HG02588 (cell line): ENCODE data around the gene ENPP1.
"Not testable (repeated sequence)": the region's sequence is repeated elsewhere in the genome, so short reads cannot be mapped to it uniquely, and the experiment has no call there.

ENCODE experiments used
- ATAC-seq: cut with Tn5 transposase; IDR thresholded peaks from one replicate; pipeline ENCODE4 v1.9.1; 2021; ENCODE audit warnings: mild to moderate bottlenecking, moderate library complexity; ENCODE audit not compliant: unreplicated experiment

ENPP1 gene

GRCh38 chr6:131828080-131828479 lies 20.3 kb downstream of the ENPP1 start:
- ATAC-seq: no peak

DNA sequence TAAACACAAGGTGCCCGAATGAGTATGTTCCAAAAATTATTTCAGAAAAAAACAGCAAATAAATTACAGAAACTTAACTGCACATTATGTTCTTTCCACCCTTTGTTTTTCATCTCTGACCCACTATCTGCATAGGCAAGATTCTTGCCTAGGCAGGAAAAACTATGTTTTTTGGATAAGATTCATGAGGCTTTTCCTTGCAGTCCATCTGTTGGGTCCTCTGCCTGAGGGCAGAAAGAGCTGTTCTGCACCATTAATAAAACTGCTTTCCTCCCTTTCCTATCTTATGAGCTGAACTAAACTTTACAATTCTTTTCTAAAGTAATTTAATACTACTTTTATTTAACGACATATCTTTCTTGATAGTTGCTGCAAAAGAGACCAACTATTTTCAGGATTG lies 21.1 kb downstream of the ENPP1 start:
- ATAC-seq: no peak

- no peak for ATAC-seq
Observed at GRCh38 chr6:131831392-131831791, 23.6 kb downstream of the ENPP1 start.

- no peak for ATAC-seq
Observed at GRCh38 chr6:131831886-131832285, 24.1 kb downstream of the ENPP1 start.

DNA sequence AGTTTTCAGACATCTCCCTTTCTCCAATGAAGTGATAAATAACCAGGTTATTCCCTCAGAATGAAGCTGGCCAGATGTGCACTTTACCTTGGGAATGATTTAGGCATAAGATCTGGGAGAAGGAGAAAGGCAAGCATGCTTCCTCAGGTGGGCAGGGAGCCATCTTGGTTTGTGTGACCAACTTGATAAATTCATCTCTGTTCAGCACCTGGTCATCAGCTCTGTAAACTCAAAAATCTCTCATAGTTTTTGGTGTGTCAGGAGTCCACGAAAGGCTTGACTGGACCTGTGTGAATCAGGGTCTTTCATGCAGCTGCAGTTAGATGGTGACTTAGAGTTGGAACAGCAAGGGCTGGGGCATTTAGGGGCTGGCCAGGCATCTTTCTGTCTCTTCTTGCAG lies 24.5 kb downstream of the ENPP1 start:
- ATAC-seq: no peak

DNA sequence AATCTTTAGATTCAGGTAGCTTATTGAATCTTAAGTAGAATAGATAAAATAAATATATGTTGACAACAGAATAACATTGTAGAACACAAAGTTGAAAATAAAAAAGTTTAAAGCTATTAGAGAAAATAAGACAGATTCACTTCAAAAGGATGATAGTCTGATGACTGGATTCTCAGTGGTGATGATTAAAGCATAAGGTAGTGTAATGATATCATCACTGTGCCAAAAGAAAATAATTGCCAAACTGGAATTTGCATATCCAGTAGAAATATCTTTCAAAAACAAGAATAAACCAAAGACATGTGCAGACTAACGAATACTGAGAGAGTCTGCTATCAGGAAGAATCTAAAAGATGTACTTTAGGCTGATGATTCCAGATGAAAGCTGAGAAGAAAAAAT lies 30.2 kb downstream of the ENPP1 start:
- ATAC-seq: no peak

DNA sequence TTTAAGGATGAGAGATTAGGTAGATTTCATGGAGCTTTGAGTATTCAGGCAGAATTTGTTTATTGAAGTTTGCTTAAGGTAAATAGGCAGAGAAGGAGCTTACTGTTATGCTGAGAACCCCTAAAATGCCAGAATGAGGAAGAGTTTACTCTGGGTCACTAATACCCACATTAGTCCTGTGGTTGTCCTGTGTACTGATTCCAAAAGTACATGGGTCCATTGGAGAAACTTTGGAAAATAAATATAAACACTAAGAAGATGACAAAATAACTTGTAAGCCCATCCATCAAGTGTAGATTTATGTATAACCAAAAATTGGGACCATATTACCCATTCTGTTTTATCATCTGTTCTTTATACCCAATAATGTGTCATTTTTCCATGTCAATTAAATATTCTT lies 31.6 kb downstream of the ENPP1 start:
- no peak for ATAC-seq

DNA sequence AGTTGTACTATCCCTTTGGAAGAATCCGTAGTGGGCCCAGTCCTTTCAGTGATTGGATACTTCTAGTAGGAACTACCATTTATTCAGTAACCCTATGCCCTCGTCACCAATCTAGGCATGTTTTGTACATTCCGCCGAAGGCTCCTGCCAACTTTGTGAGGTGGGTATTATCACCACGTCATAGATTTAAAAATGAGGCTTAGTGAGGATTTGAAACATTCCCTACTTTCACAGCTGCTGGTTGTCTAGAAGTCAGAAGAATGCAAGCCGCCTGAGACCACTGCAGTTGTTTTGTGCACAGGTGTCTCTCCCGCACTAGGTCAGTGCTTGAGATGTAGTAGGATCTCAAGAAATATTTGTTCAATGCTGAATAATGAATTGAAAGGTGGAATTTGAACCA lies 32.6 kb downstream of the ENPP1 start:
- ATAC-seq: no peak

DNA sequence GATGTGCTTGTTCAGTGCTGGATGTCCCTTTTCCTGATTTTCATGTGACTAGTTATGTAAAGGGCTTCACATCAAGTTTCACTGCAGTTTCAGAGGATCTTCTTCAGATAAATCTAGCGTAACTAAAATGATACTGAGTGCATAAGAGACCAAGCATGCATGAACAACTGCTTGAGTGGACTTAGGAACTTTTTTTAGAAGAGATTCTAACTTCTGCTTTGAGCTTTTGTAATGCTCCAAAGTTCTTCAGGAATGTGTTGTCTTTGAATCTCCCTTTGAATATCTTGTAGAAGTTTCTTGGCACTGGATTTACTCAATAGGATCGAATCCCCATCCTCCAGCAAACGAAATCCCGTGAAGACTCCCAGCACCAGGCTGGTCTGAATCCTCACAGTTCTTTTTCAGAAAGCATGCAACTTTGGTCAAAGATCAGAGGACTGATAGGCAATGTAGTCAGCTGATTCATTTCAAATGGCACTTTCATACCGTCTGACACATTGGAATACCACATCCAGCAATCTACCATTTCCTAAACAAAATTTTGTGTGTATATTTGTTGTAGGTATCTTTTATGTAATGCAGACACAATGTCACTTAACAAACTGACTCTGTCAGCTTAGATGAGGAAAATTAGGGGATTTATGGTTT lies 33.2 kb downstream of the ENPP1 start:
- no peak for ATAC-seq

DNA sequence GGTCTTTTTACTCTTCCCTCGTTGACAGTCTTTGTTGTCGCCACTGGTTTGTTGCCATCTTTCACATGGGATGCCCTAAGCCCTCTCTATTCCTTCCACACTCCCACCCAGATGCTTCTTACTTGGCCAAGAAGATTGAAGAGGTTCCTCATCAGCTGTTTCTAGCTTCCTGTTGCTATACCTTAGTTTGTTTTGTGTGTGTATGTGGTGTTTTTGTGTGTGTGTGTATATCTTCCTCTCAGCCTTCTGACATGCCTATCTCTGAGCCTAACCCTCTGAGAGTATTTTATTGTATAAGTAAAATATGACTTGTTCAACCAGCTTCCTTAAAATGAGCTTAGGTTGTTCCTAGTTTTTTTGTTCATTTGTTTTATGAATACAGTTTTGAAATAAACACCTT lies 35.9 kb downstream of the ENPP1 start:
- ATAC-seq: no peak

GRCh38 chr6:131844243-131844841 lies 36.5 kb downstream of the ENPP1 start:
- no peak for ATAC-seq

GRCh38 chr6:131846023-131846663 lies 38.3 kb downstream of the ENPP1 start:
- no peak for ATAC-seq

GRCh38 chr6:131846905-131847304 lies 39.1 kb downstream of the ENPP1 start:
- ATAC-seq: no peak

DNA sequence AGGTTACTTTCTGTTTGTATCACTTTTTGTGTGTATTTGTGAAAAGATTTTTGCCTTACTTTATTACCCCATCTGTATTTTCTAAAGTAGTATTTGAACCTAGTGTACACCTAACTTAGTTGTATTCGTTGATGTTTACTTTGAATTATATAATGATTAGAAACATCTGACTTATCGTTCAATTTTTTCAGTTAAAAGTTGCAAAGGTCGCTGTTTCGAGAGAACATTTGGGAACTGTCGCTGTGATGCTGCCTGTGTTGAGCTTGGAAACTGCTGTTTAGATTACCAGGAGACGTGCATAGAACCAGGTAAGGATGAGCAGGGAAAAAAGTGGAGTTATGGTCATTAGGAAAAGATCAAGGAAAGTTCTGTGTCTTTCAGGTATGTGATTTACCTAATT lies 42.0 kb downstream of the ENPP1 start:
- ATAC-seq: no peak

DNA sequence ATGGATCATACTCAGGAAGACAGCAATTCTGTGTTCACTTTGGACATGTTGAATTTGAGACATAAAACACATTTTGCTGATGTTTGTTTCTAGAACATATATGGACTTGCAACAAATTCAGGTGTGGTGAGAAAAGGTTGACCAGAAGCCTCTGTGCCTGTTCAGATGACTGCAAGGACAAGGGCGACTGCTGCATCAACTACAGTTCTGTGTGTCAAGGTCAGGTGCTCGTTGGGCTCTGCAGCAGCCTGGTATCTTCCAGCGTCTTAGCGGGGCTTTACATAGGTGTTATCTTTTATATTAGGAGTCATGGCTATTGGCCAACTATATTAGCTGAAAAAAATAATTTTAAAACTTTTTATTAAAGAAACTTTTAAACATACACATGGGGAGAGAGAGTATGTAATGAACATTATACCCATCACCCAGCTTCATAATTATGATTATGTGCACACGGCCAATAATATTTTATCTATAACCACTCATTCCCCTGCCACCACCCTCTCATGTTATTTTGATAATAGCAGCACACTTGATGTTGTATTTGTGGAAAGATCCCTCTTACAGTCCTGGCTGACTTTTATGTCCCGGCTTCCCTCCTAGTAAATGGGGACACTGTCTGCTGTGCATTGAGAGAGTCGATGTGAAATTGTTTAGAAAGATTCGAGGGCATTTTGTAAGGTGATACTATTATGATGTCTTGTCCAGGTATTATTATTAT lies 43.4 kb downstream of the ENPP1 start:
- no peak for ATAC-seq

GRCh38 chr6:131852200-131852599 lies 44.4 kb downstream of the ENPP1 start:
- ATAC-seq: no peak

DNA sequence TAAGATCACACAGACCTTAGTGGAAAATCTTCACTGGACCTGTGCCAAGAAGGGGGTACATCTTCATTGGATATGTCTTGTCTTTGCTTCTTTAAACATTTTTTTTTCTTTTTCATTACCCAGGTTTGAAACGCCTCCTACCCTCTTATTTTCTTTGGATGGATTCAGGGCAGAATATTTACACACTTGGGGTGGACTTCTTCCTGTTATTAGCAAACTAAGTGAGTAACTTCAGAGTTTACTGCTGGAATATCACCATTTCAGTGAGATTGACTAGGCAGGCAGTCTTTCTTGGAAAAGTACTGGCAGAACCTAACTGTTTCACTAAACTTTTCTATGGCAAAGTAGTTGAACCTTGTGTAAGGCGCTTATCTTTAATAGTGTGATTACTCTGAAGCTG lies 47.0 kb downstream of the ENPP1 start:
- ATAC-seq: no peak

GRCh38 chr6:131858765-131859415 lies 51.1 kb downstream of the ENPP1 start:
- ATAC-seq: no peak

DNA sequence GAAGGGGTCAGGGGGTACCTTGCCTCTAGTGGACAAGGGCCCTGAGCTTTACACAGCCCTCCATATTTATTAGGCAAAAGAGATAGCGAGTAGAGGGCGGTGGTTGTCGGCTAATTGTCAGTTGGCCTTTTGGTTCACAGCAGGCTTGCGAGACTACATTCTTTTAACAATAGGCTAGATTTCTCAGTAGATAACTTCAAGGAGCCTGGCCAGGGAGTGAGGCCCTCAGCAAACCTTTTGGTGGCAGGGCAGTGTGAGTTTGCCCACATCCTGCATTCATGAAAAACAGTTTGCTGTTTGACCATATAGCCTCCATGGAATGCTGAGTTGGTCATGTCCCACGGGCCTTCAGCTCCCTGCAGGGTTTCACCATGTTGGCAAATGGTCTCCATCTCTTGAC lies 51.8 kb downstream of the ENPP1 start:
- ATAC-seq: not testable (repeated sequence)

- no peak for ATAC-seq
Observed at GRCh38 chr6:131861381-131861780, 53.6 kb downstream of the ENPP1 start.

DNA sequence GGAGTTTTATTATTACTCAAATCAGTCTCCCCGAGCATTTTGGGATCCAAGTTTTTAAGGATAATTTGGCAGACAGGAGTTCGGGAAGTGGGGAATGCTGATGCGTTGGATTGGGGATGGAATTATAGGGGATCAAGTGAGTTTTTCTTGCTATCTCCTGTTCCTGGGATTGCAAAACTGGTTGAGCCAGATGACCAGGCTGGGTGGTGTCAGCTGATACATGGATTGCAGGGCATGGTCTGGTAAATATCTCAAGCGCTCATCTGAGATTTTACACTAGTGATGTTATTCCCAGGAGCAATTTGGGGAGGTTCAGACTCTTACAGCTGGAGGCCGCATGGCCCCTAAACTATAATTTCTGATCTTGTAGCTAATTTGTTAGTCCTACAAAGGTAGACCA lies 54.7 kb downstream of the ENPP1 start:
- ATAC-seq: no peak
